Activated CD4-positive, alpha-beta T cell treated with anti-CD3 and anti-CD28 coated beads, Interleukin-2, amount 10 ng/mL, durations not matched to agents 7 days and 5 days (primary cell): Measurements from ENCODE around the gene MEIS1. TPM values are rescaled to one million over a fixed set of nuclear protein-coding genes. Genes with fewer than 3 reads are reported as not detected.

ENCODE experiments used
- CTCF ChIA-PET: fragments of 350-600 bp; sonication (Branson Sonifier 250); formaldehyde crosslinking; loops from one replicate; lab custom pipeline; 2021; ENCODE audit warnings: antibody characterized with exemption; lab: Charles Lee
- POLR2A ChIA-PET: fragments of 350-600 bp; sonication (Branson Sonifier 250); formaldehyde crosslinking; loops from one replicate; lab custom pipeline; 2021; ENCODE audit warnings: antibody characterized with exemption; lab: Charles Lee
- DNase-seq: peaks from one replicate; pipeline ENCODE4 v3.0.0-alpha.2; 2020
- H3K27ac Mint-ChIP-seq: one replicate; pipeline ENCODE4 v1.8.0; 2021; ENCODE audit warnings: mild to moderate bottlenecking, moderate library complexity, mixed read lengths
- H3K27me3 Mint-ChIP-seq: one replicate; pipeline ENCODE4 v1.8.0; 2021; ENCODE audit warnings: mixed read lengths
- H3K36me3 Mint-ChIP-seq: one replicate; pipeline ENCODE4 v1.8.0; 2021; ENCODE audit warnings: low read depth, mixed read lengths
- H3K4me1 Mint-ChIP-seq: one replicate; pipeline ENCODE4 v1.8.0; 2021; ENCODE audit warnings: mixed read lengths
- H3K4me3 Mint-ChIP-seq: one replicate; pipeline ENCODE4 v1.8.0; 2021; ENCODE audit warnings: mild to moderate bottlenecking, moderate library complexity, mixed read lengths
- H3K9me3 Mint-ChIP-seq: one replicate; pipeline ENCODE4 v1.8.0; 2021; ENCODE audit warnings: mixed read lengths
- total RNA-seq, 2 experiments: library from RNA; stranded (reverse); gene quantifications; one replicate each; pipeline ENCODE4 v1.2.3, GENCODE V29; 2021

MEIS1 gene
- total RNA-seq, 2 experiments from 2014 or later = not detected

- CTCF ChIA-PET = no interaction called here
- no peaks in the 10 kb centered on the region for H3K4me1 Mint-ChIP-seq
- no peaks in the 10 kb centered on the region for H3K9me3 Mint-ChIP-seq
- H3K27ac Mint-ChIP-seq = no peak overlapping the region
- no peaks in the 10 kb centered on the region for H3K27me3 Mint-ChIP-seq
- no peak overlapping the region for H3K4me3 Mint-ChIP-seq
- H3K36me3 Mint-ChIP-seq = no peaks in the 10 kb centered on the region
- POLR2A ChIA-PET = no interaction called here
- no peak for DNase-seq
Observed at GRCh38 chr2:66601624-66602023, 166.7 kb downstream of the MEIS1 start.

- Mint-ChIP-seq H3K27me3 (no peaks in the 10 kb centered on the region), H3K4me3 (no peak overlapping the region), H3K4me1 (no peaks in the 10 kb centered on the region), H3K9me3 (no peaks in the 10 kb centered on the region), H3K36me3 (no peaks in the 10 kb centered on the region), H3K27ac (no peak overlapping the region)
- ChIA-PET POLR2A (no interaction called here), CTCF (no interaction called here)
- no peak for DNase-seq
Observed at GRCh38 chr2:66602341-66602740, 167.4 kb downstream of the MEIS1 start.

DNA sequence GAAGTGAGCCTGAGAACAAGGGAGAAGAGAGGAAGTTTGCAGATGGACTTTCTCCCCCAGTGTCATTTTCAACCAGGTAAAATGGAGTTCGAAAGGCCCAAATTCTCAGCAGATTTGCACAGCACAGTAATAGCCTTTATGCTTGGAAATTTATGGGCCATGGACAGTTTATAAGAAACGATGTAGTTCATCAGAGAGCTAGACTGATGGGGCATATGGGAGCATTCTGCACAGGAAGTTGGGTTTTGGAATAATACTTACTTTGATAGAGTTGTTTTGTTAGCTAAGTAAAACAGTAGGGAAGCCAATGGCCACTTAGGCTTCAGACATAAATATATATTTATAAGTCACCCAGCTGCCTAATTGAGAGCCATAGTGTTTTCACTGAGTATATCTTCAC lies 169.4 kb downstream of the MEIS1 start:
- H3K9me3 Mint-ChIP-seq = no peaks in the 10 kb centered on the region
- no peaks in the 10 kb centered on the region for H3K27me3 Mint-ChIP-seq
- no peak overlapping the region for H3K4me3 Mint-ChIP-seq
- no peaks in the 10 kb centered on the region for H3K4me1 Mint-ChIP-seq
- H3K27ac Mint-ChIP-seq = no peak overlapping the region
- POLR2A ChIA-PET = no interaction called here
- no peak for DNase-seq
- CTCF ChIA-PET = no interaction called here
- H3K36me3 Mint-ChIP-seq = no peaks in the 10 kb centered on the region

DNA sequence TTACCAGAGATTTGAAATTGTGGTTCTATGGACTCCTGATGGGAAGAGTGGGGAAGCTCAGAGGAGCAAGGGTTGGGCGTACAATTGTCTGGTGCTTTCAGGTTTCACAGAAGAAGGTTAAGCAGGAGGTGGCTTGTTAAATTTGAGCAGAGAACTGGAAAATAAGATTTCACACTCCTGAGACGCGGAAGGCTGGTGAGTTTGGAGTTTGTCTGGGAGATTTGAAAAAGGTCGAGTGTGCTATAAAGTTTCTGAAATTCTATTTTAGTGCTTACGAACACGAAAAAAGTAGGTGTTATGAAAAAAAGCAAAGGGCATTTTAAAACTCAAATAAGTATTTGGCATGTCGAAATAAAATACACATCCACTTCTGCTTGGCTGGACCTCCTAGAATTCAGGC lies 170.1 kb downstream of the MEIS1 start:
- Mint-ChIP-seq H3K27ac (no peak overlapping the region), H3K36me3 (no peaks in the 10 kb centered on the region), H3K4me1 (no peaks in the 10 kb centered on the region), H3K27me3 (no peaks in the 10 kb centered on the region), H3K4me3 (no peak overlapping the region), H3K9me3 (no peaks in the 10 kb centered on the region)
- CTCF ChIA-PET = no interaction called here
- POLR2A ChIA-PET = no interaction called here
- DNase-seq = no peak

GRCh38 chr2:66607152-66607551 lies 172.2 kb downstream of the MEIS1 start:
- Mint-ChIP-seq H3K27me3 (no peaks in the 10 kb centered on the region), H3K27ac (no peak overlapping the region), H3K4me3 (no peak overlapping the region), H3K9me3 (no peaks in the 10 kb centered on the region), H3K4me1 (no peaks in the 10 kb centered on the region), H3K36me3 (no peaks in the 10 kb centered on the region)
- ChIA-PET POLR2A (no interaction called here), CTCF (no interaction called here)
- no peak for DNase-seq
